HCT116 (cell line): ENCODE results near the gene DOCK10. TPM values are rescaled to one million over a fixed set of nuclear protein-coding genes. Genes with fewer than 3 reads are reported as not detected.

ENCODE experiments used
- ATAC-seq: fragments of 200-7000 bp; cut with Tn5 transposase; 2 replicates; pipeline ENCODE4 v1.9.1; 2020; ENCODE audit warnings: mild to moderate bottlenecking, moderate library complexity
- BruUV-seq: library from RNA; stranded (reverse); fragments of 400-500 nt; replicated peaks from 2 replicates; lab custom pipeline; 2021; lab: Mats Ljungman, UMichigan
- CTCF ChIA-PET: fragments of 300-600 bp; sonication (Branson Sonifier 250); formaldehyde crosslinking; loops from one replicate; lab custom pipeline; 2021; ENCODE audit warnings: antibody characterized with exemption; lab: Charles Lee
- POLR2A ChIA-PET: fragments of 300-600, 350-600 bp; sonication (Branson Sonifier 250); formaldehyde crosslinking; loops from one replicate; lab custom pipeline; 2021; ENCODE audit warnings: antibody characterized with exemption; lab: Charles Lee
- RAD21 ChIA-PET, 2 experiments: fragments of 300-600 bp; sonication (Branson Sonifier 250); formaldehyde crosslinking; loops; one replicate each; lab custom pipeline; 2023; ENCODE audit warnings: low total read pairs in 2 of 2; ENCODE audit not compliant: uncharacterized antibody in 2 of 2, unreplicated experiment in 2 of 2, low non-redundant PET in 1 of 2; lab: Charles Lee
- DNase-seq: peaks from one replicate; pipeline ENCODE4 v3.0.0-alpha.2; 2010; ENCODE audit warnings: low read depth, low spot score
- H2AFZ ChIP-seq: fragments of 200-600 bp; shearing (Covaris generic), sonication (generic); 2 replicates; pipeline ENCODE4 v1.6.1; 2017; ENCODE audit warnings: low read depth, mixed run types, mixed read lengths, antibody characterized with exemption, low read length; ENCODE audit not compliant: poor library complexity, severe bottlenecking
- H3K27ac ChIP-seq: 2 replicates; pipeline ENCODE4 v1.5.1; 2012; ENCODE audit warnings: low read depth, low read length
- H3K27me3 ChIP-seq: fragments of 200-600 bp; sonication (generic); 2 replicates; pipeline ENCODE4 v1.6.1; 2016; ENCODE audit warnings: mixed run types, low read length, mixed read lengths; ENCODE audit not compliant: insufficient read depth
- H3K36me3 ChIP-seq, 2 experiments: fragments of 200-500 bp in 1 of 2; fragments of 200-600 bp in 1 of 2; sonication (Bioruptor generic) in 1 of 2; sonication (generic) in 1 of 2; 2 replicates each; pipeline versions ENCODE4 v1.5.1 to v1.6.1; 2014 to 2016; ENCODE audit warnings: low read length in 2 of 2, inconsistent platforms in 1 of 2, mixed read lengths in 1 of 2, mixed run types in 1 of 2; ENCODE audit not compliant: insufficient read depth in 2 of 2, control insufficient read depth in 1 of 2
- H3K4me1 ChIP-seq, 2 experiments: fragments of 200-600 bp in 1 of 2; sonication (generic) in 1 of 2; 2 replicates each; pipeline versions ENCODE4 v1.5.1 to v1.6.1; 2012 to 2017; ENCODE audit warnings: low read length in 2 of 2, inconsistent platforms in 1 of 2, mild to moderate bottlenecking in 1 of 2, mixed read lengths in 1 of 2, mixed run types in 1 of 2, moderate library complexity in 1 of 2; ENCODE audit not compliant: insufficient read depth in 2 of 2, control insufficient read depth in 1 of 2
- H3K4me2 ChIP-seq: fragments of 200-600 bp; sonication (generic); 2 replicates; pipeline ENCODE4 v1.6.1; 2017; ENCODE audit warnings: mixed run types, low read length, mixed read lengths
- H3K4me3 ChIP-seq, 2 experiments: fragments of 200-600 bp in 1 of 2; sonication (generic) in 1 of 2; replicated peaks in 1 of 2; 2 replicates each; pipeline ENCODE4 v1.5.1; 2011 to 2016; ENCODE audit warnings: low read length in 2 of 2, control low read depth in 1 of 2, low read depth in 1 of 2, mild to moderate bottlenecking in 1 of 2, mixed read lengths in 1 of 2, mixed run types in 1 of 2
- H3K79me2 ChIP-seq: fragments of 200-600 bp; sonication (generic); 2 replicates; pipeline ENCODE4 v1.6.1; 2017; ENCODE audit warnings: mild to moderate bottlenecking, mixed run types, low read length, moderate library complexity, mixed read lengths; ENCODE audit not compliant: insufficient read depth
- H3K9ac ChIP-seq: fragments of 200-600 bp; sonication (generic); 2 replicates; pipeline ENCODE4 v1.6.1; 2016; ENCODE audit warnings: low read length, mixed read lengths
- H3K9me2 ChIP-seq: fragments of 200-600 bp; sonication (generic), shearing (Covaris generic); 2 replicates; pipeline ENCODE4 v1.6.1; 2017; ENCODE audit warnings: mixed run types, mild to moderate bottlenecking, moderate library complexity; ENCODE audit not compliant: insufficient read depth
- H3K9me3 ChIP-seq, 2 experiments: fragments of 200-500 bp in 1 of 2; fragments of 200-600 bp in 1 of 2; sonication (Bioruptor generic) in 1 of 2; sonication (generic) in 1 of 2; 2 replicates each; pipeline ENCODE4 v1.6.1; 2014 to 2017; ENCODE audit warnings: low read length in 2 of 2, mixed read lengths in 2 of 2, inconsistent platforms in 1 of 2, low read depth in 1 of 2, mild to moderate bottlenecking in 1 of 2, mixed run types in 1 of 2, moderate library complexity in 1 of 2; ENCODE audit not compliant: control insufficient read depth in 1 of 2, insufficient read depth in 1 of 2
- H4K20me1 ChIP-seq: fragments of 200-600 bp; sonication (generic), shearing (Covaris generic); 2 replicates; pipeline ENCODE4 v1.6.1; 2017; ENCODE audit warnings: mixed run types, mild to moderate bottlenecking, moderate library complexity; ENCODE audit not compliant: insufficient read depth
- CBX3 ChIP-seq: IDR thresholded peaks from 2 replicates; pipeline ENCODE4 v1.6.1; 2012; ENCODE audit warnings: low read depth
- EZH2 ChIP-seq: fragments of 200-600 bp; sonication (generic); IDR thresholded peaks from 2 replicates; pipeline ENCODE4 v1.6.1; 2017; ENCODE audit warnings: antibody characterized with exemption, mixed run types
- FOSL1 ChIP-seq: IDR thresholded peaks from 2 replicates; pipeline ENCODE4 v1.6.1; 2012; ENCODE audit warnings: low read depth
- RAD21 ChIP-seq: IDR thresholded peaks from 2 replicates; pipeline ENCODE4 v1.6.1; 2012; ENCODE audit warnings: low read depth, mild to moderate bottlenecking
- SIN3A ChIP-seq: IDR thresholded peaks from 2 replicates; pipeline ENCODE4 v1.6.1; 2012; ENCODE audit warnings: low read depth
- SP1 ChIP-seq: IDR thresholded peaks from 2 replicates; pipeline ENCODE4 v1.6.1; 2012; ENCODE audit warnings: low read depth
- SRF ChIP-seq: IDR thresholded peaks from 2 replicates; pipeline ENCODE4 v1.6.1; 2012; ENCODE audit warnings: low read depth
- TCF7L2 ChIP-seq: IDR thresholded peaks from 2 replicates; pipeline ENCODE4 v1.7.0; 2011; ENCODE audit warnings: borderline replicate concordance, inconsistent platforms; ENCODE audit not compliant: insufficient read depth, insufficient read length; ENCODE audit errors: extremely low read depth
- YY1 ChIP-seq: IDR thresholded peaks from 2 replicates; pipeline ENCODE4 v1.6.1; 2011; ENCODE audit warnings: low read length, low read depth, moderate library complexity, mild to moderate bottlenecking; ENCODE audit not compliant: insufficient replicate concordance; ENCODE audit errors: extremely low read depth
- ZBTB33 ChIP-seq: IDR thresholded peaks from 2 replicates; pipeline ENCODE4 v1.6.1; 2011; ENCODE audit warnings: mild to moderate bottlenecking, low read length, moderate library complexity; ENCODE audit not compliant: insufficient replicate concordance; ENCODE audit errors: extremely low read depth
- ZNF274 ChIP-seq: fragments of 200-500 bp; sonication (Bioruptor generic); IDR thresholded peaks from 2 replicates; pipeline ENCODE4 v1.6.1; 2014; ENCODE audit warnings: mild to moderate bottlenecking, low read depth, low read length, inconsistent platforms
- intact Hi-C: fragments of 100-400 bp; cut with micrococcal nuclease; formaldehyde crosslinking; loops from 2 replicates; pipeline ENCODE4 v1.10.0; 2022
- total RNA-seq: library from RNA; stranded (reverse); gene quantifications from one replicate; pipeline ENCODE4 v1.2.1, GENCODE V29; 2021; ENCODE audit not compliant: unreplicated experiment

The DOCK10 gene
- total RNA-seq, 1 experiment from 2014 or later, result 0.54 TPM

DNA sequence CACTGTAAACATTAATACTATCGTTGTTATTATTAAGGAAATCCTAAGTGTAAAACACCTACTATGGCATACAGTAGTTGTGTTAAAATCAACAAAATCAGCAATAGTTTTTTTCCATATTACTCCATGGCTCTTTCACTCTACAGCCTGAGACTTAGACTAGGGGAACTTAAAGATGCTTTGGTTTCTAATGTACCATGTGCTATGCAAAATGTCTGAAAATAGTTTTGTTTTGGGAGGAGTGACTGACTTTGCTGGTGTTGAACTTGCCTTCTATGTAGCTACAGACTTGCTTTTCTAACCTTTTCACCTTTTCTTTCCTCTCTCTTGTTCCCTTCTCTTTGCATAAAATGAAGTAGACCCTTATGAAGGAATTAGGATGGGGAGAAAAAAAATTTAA is 167.1 kb downstream of the DOCK10 start:
- intact Hi-C loops, result no loop called here
- Histone ChIP-seq H3K4me2 (no peak overlapping the region), H3K79me2 (no peaks in the 10 kb centered on the region), H2AFZ (no peak overlapping the region), H4K20me1 (no peaks in the 10 kb centered on the region), H3K4me1 (no peaks in the 10 kb centered on the region), H3K4me3 (no peak overlapping the region), H3K9me2 (no peaks in the 10 kb centered on the region), H3K27me3 (no peaks in the 10 kb centered on the region), H3K36me3 (no peaks in the 10 kb centered on the region), H3K9me3 (no peaks in the 10 kb centered on the region), H3K27ac (no peak overlapping the region), H3K9ac (no peak overlapping the region)
- TF ChIP-seq YY1 (no peak), SIN3A (no peak), EZH2 (no peak), TCF7L2 (no peak), ZNF274 (no peak), RAD21 (no peak), SP1 (no peak), ZBTB33 (no peak), CBX3 (no peak), SRF (no peak), FOSL1 (no peak)
- no peak for ATAC-seq
- CTCF ChIA-PET, result no interaction called here
- BruUV-seq, result no TSS peak
- POLR2A ChIA-PET, result no interaction called here
- no peak for DNase-seq
- RAD21 ChIA-PET, result no interaction called here
